Hepatocyte (in vitro differentiated cells): Measurements from ENCODE around the gene FMO4. TPM values are rescaled to one million over a fixed set of nuclear protein-coding genes. Genes with fewer than 3 reads are reported as not detected.

ENCODE experiments used
- DNase-seq: peaks from one replicate; pipeline ENCODE4 v3.0.0-alpha.2; 2016; ENCODE audit warnings: low spot score
- H2AFZ ChIP-seq: fragments of 200-600 bp; sonication (generic); 2 replicates; pipeline ENCODE4 v1.6.0; 2016; ENCODE audit warnings: antibody characterized with exemption, mild to moderate bottlenecking
- H3K27ac ChIP-seq: fragments of 200-600 bp; sonication (generic); 2 replicates; pipeline ENCODE4 v1.5.1; 2016; ENCODE audit warnings: mild to moderate bottlenecking
- H3K27me3 ChIP-seq: fragments of 200-600 bp; sonication (generic); 2 replicates; pipeline ENCODE4 v1.6.1; 2016
- H3K36me3 ChIP-seq: fragments of 200-600 bp; sonication (generic); replicated peaks from 2 replicates; pipeline ENCODE4 v1.5.1; 2016; ENCODE audit warnings: low read depth; ENCODE audit not compliant: insufficient read depth
- H3K4me1 ChIP-seq: fragments of 200-600 bp; sonication (generic); 2 replicates; pipeline ENCODE4 v1.5.1; 2016; ENCODE audit warnings: mild to moderate bottlenecking, moderate library complexity; ENCODE audit not compliant: insufficient read depth
- H3K4me2 ChIP-seq: fragments of 200-600 bp; sonication (generic); 2 replicates; pipeline ENCODE4 v1.6.0; 2016
- H3K4me3 ChIP-seq: fragments of 200-600 bp; sonication (generic); 2 replicates; pipeline ENCODE4 v1.5.1; 2016; ENCODE audit warnings: mild to moderate bottlenecking
- H3K79me2 ChIP-seq: fragments of 200-600 bp; sonication (generic); 2 replicates; pipeline ENCODE4 v1.6.0; 2017; ENCODE audit warnings: mild to moderate bottlenecking
- H3K9me2 ChIP-seq: fragments of 200-600 bp; sonication (generic); replicated peaks from 2 replicates; pipeline ENCODE4 v1.6.0; 2017; ENCODE audit warnings: mild to moderate bottlenecking; ENCODE audit not compliant: insufficient read depth
- H3K9me3 ChIP-seq: fragments of 200-600 bp; sonication (generic); 2 replicates; pipeline ENCODE4 v1.5.1; 2016; ENCODE audit warnings: low read depth, mild to moderate bottlenecking
- H4K20me1 ChIP-seq: fragments of 200-600 bp; sonication (generic); 2 replicates; pipeline ENCODE4 v1.6.0; 2016; ENCODE audit warnings: mild to moderate bottlenecking; ENCODE audit not compliant: insufficient read depth, poor library complexity, severe bottlenecking
- CTCF ChIP-seq: fragments of 200-600 bp; sonication (generic); IDR thresholded peaks from 2 replicates; pipeline ENCODE4 v1.5.1; 2016; ENCODE audit warnings: antibody characterized with exemption, mild to moderate bottlenecking; ENCODE audit not compliant: poor library complexity
- EZH2 ChIP-seq: fragments of 200-600 bp; sonication (generic); IDR thresholded peaks from 2 replicates; pipeline ENCODE4 v1.6.1; 2016; ENCODE audit warnings: antibody characterized with exemption, mild to moderate bottlenecking, borderline replicate concordance
- EZH2phosphoT487 ChIP-seq: fragments of 200-600 bp; sonication (generic); IDR thresholded peaks from one replicate; pipeline ENCODE4 v1.6.1; 2018; ENCODE audit warnings: antibody characterized with exemption, mild to moderate bottlenecking, low read depth, moderate library complexity; ENCODE audit not compliant: unreplicated experiment, severe bottlenecking
- WGBS: methylation state at CpG from one replicate; pipeline ENCODE4 v1.1.6; 2016; ENCODE audit warnings: low lambda C conversion rate; ENCODE audit errors: missing lambda C conversion rate; 5-methylcytosine and 5-hydroxymethylcytosine counted together
- polyA plus RNA-seq: library from polyadenylated mRNA; unstranded; fragments of >200 nt; fragmentation: Nextera tagmentation; extraction: Ambion mirVana; gene quantifications from 2 replicates; pipeline ENCODE4 v1.2.1, GENCODE V29; 2016
- total RNA-seq: library from RNA; depleted of rRNA; stranded (reverse); fragments of >200 nt; gene quantifications from 2 replicates; pipeline ENCODE4 v1.2.3, GENCODE V29; 2014

Gene FMO4
- total and polyA plus RNA-seq, 2 experiments from 2014 or later, result 12.6 to 31.4 TPM

DNA sequence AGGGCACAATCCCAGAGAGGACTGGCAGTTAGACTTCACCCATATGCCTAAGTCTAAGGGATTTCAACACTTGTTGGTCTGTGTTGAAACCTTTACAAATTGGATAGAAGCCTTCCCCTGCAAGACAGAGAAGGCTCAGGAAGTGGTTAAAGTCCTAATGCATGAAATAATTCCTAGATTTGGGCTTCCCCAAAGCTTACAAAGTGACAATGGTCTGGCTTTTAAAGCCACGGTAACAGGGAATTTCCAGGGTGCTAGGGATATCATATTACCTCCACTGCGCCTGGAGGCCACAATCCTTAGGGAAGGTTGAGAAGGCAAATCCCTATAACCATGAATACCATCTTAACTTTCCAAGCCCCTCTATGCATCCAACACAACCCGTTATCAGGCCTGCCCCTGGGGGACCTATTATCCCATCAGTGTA is 3.3 kb upstream of the FMO4 start:
- no peaks in the 10 kb centered on the region for H3K36me3 ChIP-seq
- H3K4me2 ChIP-seq, result no peak overlapping the region
- H3K9me2 ChIP-seq, result no peaks in the 10 kb centered on the region
- TF ChIP-seq CTCF, result no peak
- TF ChIP-seq EZH2, result no peak
- no peak for TF ChIP-seq EZH2phosphoT487
- H4K20me1 ChIP-seq, result no peaks in the 10 kb centered on the region
- no peaks in the 10 kb centered on the region for H3K4me1 ChIP-seq
- no peaks in the 10 kb centered on the region for H3K27me3 ChIP-seq
- no peak overlapping the region for H3K27ac ChIP-seq
- no peaks in the 10 kb centered on the region for H3K79me2 ChIP-seq
- no peak for DNase-seq
- H2AFZ ChIP-seq, result no peak overlapping the region
- 41% methylated on average over 3 of the region's 3 CpGs for WGBS
- no peaks in the 10 kb centered on the region for H3K9me3 ChIP-seq
- H3K4me3 ChIP-seq, result no peak overlapping the region

DNA sequence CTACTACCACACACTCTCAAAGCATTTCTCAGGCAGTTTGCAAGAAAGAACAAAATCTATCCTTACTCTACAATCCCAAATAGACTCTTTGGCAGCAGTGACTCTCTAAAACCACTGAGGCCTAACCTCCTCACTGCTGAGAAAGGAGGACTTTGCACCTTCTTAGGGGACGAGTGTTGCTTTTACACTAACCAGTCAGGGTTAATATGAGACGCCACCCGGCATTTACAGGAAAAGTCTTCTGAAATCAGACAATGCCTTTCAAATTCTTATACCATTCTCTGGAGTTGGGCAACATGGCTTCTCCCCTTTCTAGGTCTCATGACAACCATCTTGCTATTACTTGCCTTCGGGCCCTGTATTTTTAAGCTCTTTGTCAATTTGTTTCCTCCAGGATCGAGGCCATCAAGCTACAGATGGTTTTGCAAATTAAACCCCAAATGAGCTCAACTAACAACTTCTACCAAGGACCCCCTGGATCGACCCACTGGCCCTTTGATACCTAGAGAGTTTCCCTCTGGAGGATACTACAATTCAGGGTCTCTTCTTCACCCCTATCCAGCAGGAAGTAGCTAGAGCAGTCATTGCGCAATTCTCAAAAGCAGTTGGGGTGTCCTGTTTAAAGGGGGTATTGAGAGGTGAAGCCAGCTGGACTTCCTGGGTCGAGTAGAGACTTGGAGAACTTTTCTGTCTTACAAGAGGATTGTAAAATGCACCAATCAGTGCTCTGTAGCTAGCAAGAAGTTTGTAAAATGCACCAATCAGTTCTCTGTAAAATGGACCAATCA is 2.0 kb upstream of the FMO4 start:
- H3K27ac ChIP-seq, result no peak overlapping the region
- TF ChIP-seq EZH2 (no peak), CTCF (no peak), EZH2phosphoT487 (no peak)
- DNase-seq, result no peak

DNA sequence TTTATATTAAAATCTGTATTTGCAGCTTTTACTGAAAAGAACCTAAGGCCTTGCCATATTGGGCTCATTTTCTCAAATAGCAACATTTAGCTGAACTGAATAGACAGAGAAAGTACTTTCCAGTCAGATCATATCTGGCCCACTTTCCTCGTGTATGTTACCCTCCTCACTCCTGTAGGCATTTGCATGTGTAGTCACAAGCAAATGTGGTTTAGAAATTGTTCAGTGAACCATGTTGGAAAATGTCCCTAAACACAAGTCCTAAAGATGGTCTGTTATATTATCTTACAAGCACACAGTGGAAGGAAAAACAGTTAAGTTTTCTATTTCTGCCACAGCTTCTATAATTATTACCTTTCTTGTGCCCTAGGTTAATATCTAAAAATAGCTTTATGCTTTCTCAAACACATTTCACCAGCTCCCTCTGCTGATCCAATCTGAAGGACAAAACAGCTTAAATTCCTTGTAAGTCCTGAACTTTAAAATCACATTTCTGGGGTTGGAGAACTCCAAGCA is 606 bp upstream of the FMO4 start:
- H3K4me2 ChIP-seq, result peak overlapping the region; percentile 55
- no peak for TF ChIP-seq EZH2
- no peak for TF ChIP-seq EZH2phosphoT487
- TF ChIP-seq CTCF, result no peak
- no peak for DNase-seq

More for the DNA sequence above, 2.0 kb upstream of the FMO4 start:
- Histone ChIP-seq H3K4me3 (no peak overlapping the region), H3K27me3 (no peaks in the 10 kb centered on the region), H3K9me2 (no peaks in the 10 kb centered on the region), H3K9me3 (no peaks in the 10 kb centered on the region), H3K4me1 (no peaks in the 10 kb centered on the region), H3K36me3 (no peaks in the 10 kb centered on the region), H3K79me2 (no peaks in the 10 kb centered on the region), H3K4me2 (no peak overlapping the region), H2AFZ (no peak overlapping the region), H4K20me1 (no peaks in the 10 kb centered on the region)
- WGBS, result 91% methylated on average over 8 of the region's 8 CpGs

More for the DNA sequence above, 606 bp upstream of the FMO4 start:
- no peaks in the 10 kb centered on the region for H3K9me3 ChIP-seq
- H3K27ac ChIP-seq, result peak overlapping the region; percentile 63
- no peaks in the 10 kb centered on the region for H3K9me2 ChIP-seq
- no peaks in the 10 kb centered on the region for H4K20me1 ChIP-seq
- H3K27me3 ChIP-seq, result no peaks in the 10 kb centered on the region
- no peaks in the 10 kb centered on the region for H3K79me2 ChIP-seq
- 48% methylated on average over 1 of the region's 1 CpG for WGBS
- H3K4me3 ChIP-seq, result no peak overlapping the region
- H3K4me1 ChIP-seq, result no peaks in the 10 kb centered on the region
- H3K36me3 ChIP-seq, result no peaks in the 10 kb centered on the region
- H2AFZ ChIP-seq, result peak overlapping the region; percentile 15
